Hepatocyte (in vitro differentiated cells): Measurements from ENCODE around the gene ITGAD. TPM values are rescaled to one million over a fixed set of nuclear protein-coding genes. Genes with fewer than 3 reads are reported as not detected.

Experiments
- DNase-seq: peaks from one replicate; pipeline ENCODE4 v3.0.0-alpha.2; 2016; ENCODE audit warnings: low spot score
- H2AFZ ChIP-seq: fragments of 200-600 bp; sonication (generic); 2 replicates; pipeline ENCODE4 v1.6.0; 2016; ENCODE audit warnings: antibody characterized with exemption, mild to moderate bottlenecking
- H3K27ac ChIP-seq: fragments of 200-600 bp; sonication (generic); 2 replicates; pipeline ENCODE4 v1.5.1; 2016; ENCODE audit warnings: mild to moderate bottlenecking
- H3K27me3 ChIP-seq: fragments of 200-600 bp; sonication (generic); 2 replicates; pipeline ENCODE4 v1.6.1; 2016
- H3K36me3 ChIP-seq: fragments of 200-600 bp; sonication (generic); replicated peaks from 2 replicates; pipeline ENCODE4 v1.5.1; 2016; ENCODE audit warnings: low read depth; ENCODE audit not compliant: insufficient read depth
- H3K4me1 ChIP-seq: fragments of 200-600 bp; sonication (generic); 2 replicates; pipeline ENCODE4 v1.5.1; 2016; ENCODE audit warnings: mild to moderate bottlenecking, moderate library complexity; ENCODE audit not compliant: insufficient read depth
- H3K4me2 ChIP-seq: fragments of 200-600 bp; sonication (generic); 2 replicates; pipeline ENCODE4 v1.6.0; 2016
- H3K4me3 ChIP-seq: fragments of 200-600 bp; sonication (generic); 2 replicates; pipeline ENCODE4 v1.5.1; 2016; ENCODE audit warnings: mild to moderate bottlenecking
- H3K79me2 ChIP-seq: fragments of 200-600 bp; sonication (generic); 2 replicates; pipeline ENCODE4 v1.6.0; 2017; ENCODE audit warnings: mild to moderate bottlenecking
- H3K9me2 ChIP-seq: fragments of 200-600 bp; sonication (generic); replicated peaks from 2 replicates; pipeline ENCODE4 v1.6.0; 2017; ENCODE audit warnings: mild to moderate bottlenecking; ENCODE audit not compliant: insufficient read depth
- H3K9me3 ChIP-seq: fragments of 200-600 bp; sonication (generic); 2 replicates; pipeline ENCODE4 v1.5.1; 2016; ENCODE audit warnings: low read depth, mild to moderate bottlenecking
- H4K20me1 ChIP-seq: fragments of 200-600 bp; sonication (generic); 2 replicates; pipeline ENCODE4 v1.6.0; 2016; ENCODE audit warnings: mild to moderate bottlenecking; ENCODE audit not compliant: insufficient read depth, poor library complexity, severe bottlenecking
- EZH2 ChIP-seq: fragments of 200-600 bp; sonication (generic); IDR thresholded peaks from 2 replicates; pipeline ENCODE4 v1.6.1; 2016; ENCODE audit warnings: antibody characterized with exemption, mild to moderate bottlenecking, borderline replicate concordance
- EZH2phosphoT487 ChIP-seq: fragments of 200-600 bp; sonication (generic); IDR thresholded peaks from one replicate; pipeline ENCODE4 v1.6.1; 2018; ENCODE audit warnings: antibody characterized with exemption, mild to moderate bottlenecking, low read depth, moderate library complexity; ENCODE audit not compliant: unreplicated experiment, severe bottlenecking
- WGBS: methylation state at CpG from one replicate; pipeline ENCODE4 v1.1.6; 2016; ENCODE audit warnings: low lambda C conversion rate; ENCODE audit errors: missing lambda C conversion rate; 5-methylcytosine and 5-hydroxymethylcytosine counted together
- polyA plus RNA-seq: library from polyadenylated mRNA; unstranded; fragments of >200 nt; fragmentation: Nextera tagmentation; extraction: Ambion mirVana; gene quantifications from 2 replicates; pipeline ENCODE4 v1.2.1, GENCODE V29; 2016
- total RNA-seq: library from RNA; depleted of rRNA; stranded (reverse); fragments of >200 nt; gene quantifications from 2 replicates; pipeline ENCODE4 v1.2.3, GENCODE V29; 2014
- TF ChIP-seq, protein P1 (sequence below): fragments of 200-600 bp; sonication (generic); IDR thresholded peaks from 2 replicates; pipeline ENCODE4 v1.5.1; 2016; ENCODE audit warnings: antibody characterized with exemption, mild to moderate bottlenecking; ENCODE audit not compliant: poor library complexity

The ITGAD gene
- total and polyA plus RNA-seq, 2 experiments from 2014 or later: not detected

DNA sequence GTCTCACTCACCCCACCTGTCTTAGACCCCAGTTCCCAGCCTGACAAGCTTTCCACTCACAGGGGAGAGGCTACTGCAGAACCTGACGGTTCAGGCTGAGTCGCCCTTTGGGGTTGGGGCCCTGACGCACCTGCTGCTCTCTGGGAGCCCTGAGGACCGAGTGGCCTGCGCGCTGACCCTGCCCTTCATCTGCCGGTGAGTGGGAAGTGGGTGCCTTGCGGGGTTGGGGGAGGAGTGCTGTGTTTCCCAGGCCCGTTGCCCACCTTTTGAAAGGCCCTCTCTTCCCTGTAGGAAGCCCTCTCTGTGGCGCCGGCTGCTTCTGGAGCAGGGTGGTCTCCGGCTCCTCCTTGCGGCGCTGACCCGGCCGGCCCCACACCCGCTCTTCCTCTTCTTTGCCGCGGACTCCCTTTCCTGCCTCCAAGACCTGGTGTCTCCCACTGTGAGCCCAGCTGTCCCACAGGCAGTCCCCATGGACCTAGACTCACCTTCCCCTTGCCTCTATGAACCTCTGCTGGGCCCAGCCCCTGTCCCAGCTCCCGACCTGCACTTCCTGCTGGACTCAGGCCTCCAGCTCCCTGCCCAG lies 72.7 kb downstream of the ITGAD start:
- Histone ChIP-seq H2AFZ (no peak overlapping the region), H3K27ac (no peak overlapping the region), H3K36me3 (no peaks in the 10 kb centered on the region), H3K27me3 (no peaks in the 10 kb centered on the region), H3K4me3 (no peak overlapping the region), H3K9me3 (no peaks in the 10 kb centered on the region), H3K9me2 (no peaks in the 10 kb centered on the region), H3K4me1 (peaks cover 2% of the 10 kb centered on the region), H4K20me1 (no peaks in the 10 kb centered on the region), H3K4me2 (no peak overlapping the region), H3K79me2 (peaks cover 7% of the 10 kb centered on the region)
- TF ChIP-seq, protein P1, sequence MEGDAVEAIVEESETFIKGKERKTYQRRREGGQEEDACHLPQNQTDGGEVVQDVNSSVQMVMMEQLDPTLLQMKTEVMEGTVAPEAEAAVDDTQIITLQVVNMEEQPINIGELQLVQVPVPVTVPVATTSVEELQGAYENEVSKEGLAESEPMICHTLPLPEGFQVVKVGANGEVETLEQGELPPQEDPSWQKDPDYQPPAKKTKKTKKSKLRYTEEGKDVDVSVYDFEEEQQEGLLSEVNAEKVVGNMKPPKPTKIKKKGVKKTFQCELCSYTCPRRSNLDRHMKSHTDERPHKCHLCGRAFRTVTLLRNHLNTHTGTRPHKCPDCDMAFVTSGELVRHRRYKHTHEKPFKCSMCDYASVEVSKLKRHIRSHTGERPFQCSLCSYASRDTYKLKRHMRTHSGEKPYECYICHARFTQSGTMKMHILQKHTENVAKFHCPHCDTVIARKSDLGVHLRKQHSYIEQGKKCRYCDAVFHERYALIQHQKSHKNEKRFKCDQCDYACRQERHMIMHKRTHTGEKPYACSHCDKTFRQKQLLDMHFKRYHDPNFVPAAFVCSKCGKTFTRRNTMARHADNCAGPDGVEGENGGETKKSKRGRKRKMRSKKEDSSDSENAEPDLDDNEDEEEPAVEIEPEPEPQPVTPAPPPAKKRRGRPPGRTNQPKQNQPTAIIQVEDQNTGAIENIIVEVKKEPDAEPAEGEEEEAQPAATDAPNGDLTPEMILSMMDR: no peak
- TF ChIP-seq EZH2 (no peak), EZH2phosphoT487 (no peak)
- DNase-seq: no peak
- 97% methylated on average over 20 of the region's 20 CpGs for WGBS

DNA sequence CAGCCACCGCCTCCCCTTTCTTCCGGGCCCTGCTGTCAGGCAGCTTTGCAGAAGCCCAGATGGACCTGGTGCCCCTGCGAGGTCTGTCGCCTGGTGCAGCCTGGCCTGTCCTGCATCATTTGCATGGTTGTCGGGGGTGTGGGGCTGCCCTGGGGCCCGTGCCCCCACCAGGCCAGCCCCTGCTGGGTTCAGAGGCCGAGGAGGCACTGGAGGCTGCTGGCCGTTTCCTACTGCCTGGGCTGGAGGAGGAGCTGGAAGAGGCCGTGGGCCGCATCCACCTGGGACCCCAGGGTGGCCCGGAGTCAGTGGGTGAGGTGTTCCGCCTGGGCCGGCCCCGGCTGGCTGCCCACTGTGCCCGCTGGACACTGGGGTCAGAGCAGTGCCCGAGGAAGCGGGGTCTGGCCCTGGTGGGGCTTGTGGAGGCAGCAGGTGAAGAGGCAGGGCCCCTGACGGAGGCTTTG lies 73.3 kb downstream of the ITGAD start:
- no peak overlapping the region for H3K4me3 ChIP-seq
- no peaks in the 10 kb centered on the region for H3K27me3 ChIP-seq
- no peak overlapping the region for H3K27ac ChIP-seq
- TF ChIP-seq EZH2phosphoT487: no peak
- H2AFZ ChIP-seq: no peak overlapping the region
- H3K9me2 ChIP-seq: no peaks in the 10 kb centered on the region
- H4K20me1 ChIP-seq: no peaks in the 10 kb centered on the region
- H3K4me1 ChIP-seq: peaks cover 7% of the 10 kb centered on the region
- no peak for DNase-seq
- H3K79me2 ChIP-seq: peaks cover 4% of the 10 kb centered on the region
- H3K9me3 ChIP-seq: no peaks in the 10 kb centered on the region
- WGBS: 97% methylated on average over 18 of the region's 18 CpGs
- H3K36me3 ChIP-seq: no peaks in the 10 kb centered on the region
- H3K4me2 ChIP-seq: no peak overlapping the region

DNA sequence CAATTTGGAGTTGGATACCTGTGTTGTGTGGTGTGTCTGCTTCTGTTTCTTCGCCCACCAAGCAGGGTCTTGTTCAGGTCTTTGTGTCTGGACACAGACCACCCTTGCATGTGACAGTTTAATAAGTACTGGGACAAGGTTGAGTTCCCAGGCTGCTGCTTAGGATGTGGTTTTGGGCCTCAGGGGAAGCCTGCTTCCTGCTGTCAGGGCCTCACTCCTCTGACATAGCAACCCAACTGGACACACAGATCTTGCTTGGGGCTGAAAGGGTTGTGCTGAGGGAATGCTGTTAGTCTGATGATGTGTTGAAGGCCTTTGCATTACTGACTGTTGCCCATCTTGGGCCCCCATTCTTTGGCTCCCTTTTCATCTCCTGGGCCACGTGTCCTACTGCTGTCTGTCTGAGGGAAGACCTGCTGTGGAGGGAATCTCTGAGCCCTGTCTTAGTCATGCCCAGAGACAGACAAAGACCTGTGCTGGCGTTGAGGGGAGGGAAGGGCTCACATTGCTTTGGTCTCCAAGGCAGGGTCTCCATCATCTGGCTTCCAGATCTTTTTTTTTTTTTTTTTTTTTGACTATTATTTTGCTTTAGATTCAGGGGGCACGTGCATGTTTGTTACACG lies 74.1 kb downstream of the ITGAD start:
- H3K27ac ChIP-seq: no peak overlapping the region

DNA sequence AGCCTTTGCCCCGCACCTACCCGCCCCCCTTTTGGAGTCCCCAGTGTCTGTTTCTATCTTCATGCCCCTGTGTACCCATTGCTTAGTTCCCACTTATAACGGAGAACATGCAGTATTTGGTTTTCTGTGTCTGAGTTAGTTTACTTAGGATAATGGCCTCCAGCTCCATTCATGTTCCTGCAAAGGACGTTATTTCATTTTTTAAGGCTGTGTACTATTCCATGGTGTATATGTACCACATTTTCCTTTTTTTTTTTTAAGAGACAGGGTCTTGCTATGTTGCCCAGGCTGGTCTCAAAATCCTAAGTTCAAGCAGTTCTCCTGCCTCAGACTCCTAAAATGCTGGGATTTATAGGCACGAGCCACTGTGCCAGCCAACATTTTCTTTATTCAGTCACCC lies 74.7 kb downstream of the ITGAD start:
- no peaks in the 10 kb centered on the region for H4K20me1 ChIP-seq
- no peak overlapping the region for H3K27ac ChIP-seq
- no peak overlapping the region for H3K4me3 ChIP-seq
- H3K79me2 ChIP-seq: no peaks in the 10 kb centered on the region
- TF ChIP-seq EZH2phosphoT487 (no peak), EZH2 (no peak)
- TF ChIP-seq, protein P1: no peak
- no peak overlapping the region for H2AFZ ChIP-seq
- no peak overlapping the region for H3K4me2 ChIP-seq
- no peaks in the 10 kb centered on the region for H3K27me3 ChIP-seq
- no peaks in the 10 kb centered on the region for H3K9me3 ChIP-seq
- H3K36me3 ChIP-seq: no peaks in the 10 kb centered on the region
- H3K9me2 ChIP-seq: no peaks in the 10 kb centered on the region
- peaks cover 10% of the 10 kb centered on the region for H3K4me1 ChIP-seq
- no peak for DNase-seq
- WGBS: 89% methylated on average over 5 of the region's 5 CpGs

More for the DNA sequence above, 74.1 kb downstream of the ITGAD start:
- H3K4me3 ChIP-seq: no peak overlapping the region
- no peaks in the 10 kb centered on the region for H3K9me3 ChIP-seq
- TF ChIP-seq EZH2phosphoT487 (no peak), EZH2 (no peak)
- TF ChIP-seq, protein P1: no peak
- H3K79me2 ChIP-seq: no peaks in the 10 kb centered on the region
- 90% methylated on average over 5 of the region's 5 CpGs for WGBS
- H3K36me3 ChIP-seq: no peaks in the 10 kb centered on the region
- no peak overlapping the region for H2AFZ ChIP-seq
- H4K20me1 ChIP-seq: no peaks in the 10 kb centered on the region
- no peaks in the 10 kb centered on the region for H3K9me2 ChIP-seq
- H3K27me3 ChIP-seq: no peaks in the 10 kb centered on the region
- H3K4me2 ChIP-seq: no peak overlapping the region
- peaks cover 10% of the 10 kb centered on the region for H3K4me1 ChIP-seq
- no peak for DNase-seq
